HepG2 (cell line): Measurements from ENCODE around the gene GAS2L2. TPM values are rescaled to one million over a fixed set of nuclear protein-coding genes. Genes with fewer than 3 reads are reported as not detected.

Source experiments
- ATAC-seq: fragments of 200-7000 bp; cut with Tn5 transposase; 3 replicates; pipeline ENCODE4 v1.9.1; 2020; ENCODE audit warnings: mild to moderate bottlenecking, moderate library complexity
- BruUV-seq: library from RNA; stranded (reverse); fragments of 400-500 nt; replicated peaks from 2 replicates; lab custom pipeline; 2021; lab: Mats Ljungman, UMichigan
- CTCF ChIA-PET: fragments of 300-600 bp; formaldehyde crosslinking; extraction: SDS; loops from one replicate; lab custom pipeline; 2021; ENCODE audit warnings: low total read pairs, inconsistent platforms, low intra/inter-chr PET ratio; lab: Yijun Ruan, JAX
- POLR2A ChIA-PET: fragments of 350-600 bp; sonication (Branson Sonifier 250); formaldehyde crosslinking; loops from one replicate; lab custom pipeline; 2020; ENCODE audit warnings: antibody characterized with exemption, inconsistent platforms; lab: Yijun Ruan, JAX
- DNase-seq: peaks from one replicate; pipeline ENCODE4 v3.0.0-alpha.2; 2015; ENCODE audit warnings: low spot score
- FAIRE-seq: peaks from 3 replicates; lab custom pipeline; 2011; peaks lifted over from hg19 to GRCh38; lab: Jason Lieb, UNC
- H2AFZ ChIP-seq: one replicate; pipeline ENCODE4 v1.6.1; 2011; ENCODE audit warnings: low read length, inconsistent platforms
- H3K27ac ChIP-seq: fragments of 300-600 bp; 3 replicates; pipeline ENCODE4 v1.8.0; 2011; ENCODE audit warnings: mixed run types, mild to moderate bottlenecking, mixed read lengths, low read length, inconsistent platforms; ENCODE audit not compliant: insufficient read depth; ENCODE audit errors: extremely low read length
- H3K27me3 ChIP-seq, 2 experiments: fragments of 200-600 bp in 1 of 2; 2 replicates in 1 of 2; 3 replicates in 1 of 2; pipeline versions ENCODE4 v1.6.0 to v1.8.0; 2011; ENCODE audit warnings: low read length in 2 of 2, mild to moderate bottlenecking in 2 of 2, moderate library complexity in 2 of 2, inconsistent platforms in 1 of 2; ENCODE audit not compliant: insufficient read depth in 2 of 2, control insufficient read depth in 1 of 2
- H3K36me3 ChIP-seq, 2 experiments: fragments of 200-600 bp in 1 of 2; replicated peaks in 1 of 2; 2 replicates in 1 of 2; 3 replicates in 1 of 2; pipeline versions ENCODE4 v1.5.1 to v1.8.0; 2011; ENCODE audit warnings: low read length in 2 of 2, inconsistent platforms in 1 of 2; ENCODE audit not compliant: insufficient read depth in 2 of 2, control insufficient read depth in 1 of 2
- H3K4me1 ChIP-seq: 2 replicates; pipeline ENCODE4 v1.5.1; 2012; ENCODE audit warnings: low read length, inconsistent platforms; ENCODE audit not compliant: insufficient read depth
- H3K4me2 ChIP-seq: 2 replicates; pipeline ENCODE4 v1.6.0; 2011; ENCODE audit warnings: low read depth, low read length, inconsistent platforms
- H3K4me3 ChIP-seq, 3 experiments: fragments of 200-600 bp in 1 of 3; sonication (generic), shearing (Covaris generic) in 1 of 3; replicated peaks in 1 of 3; 2 replicates each; pipeline ENCODE4 v1.5.1; 2011 to 2016; ENCODE audit warnings: low read length in 3 of 3, inconsistent platforms in 2 of 3, low read depth in 2 of 3, mild to moderate bottlenecking in 2 of 3, control low read depth in 1 of 3, mixed read lengths in 1 of 3; ENCODE audit not compliant: insufficient read depth in 1 of 3
- H3K79me2 ChIP-seq: one replicate; pipeline ENCODE4 v1.6.1; 2011; ENCODE audit warnings: low read length, inconsistent platforms; ENCODE audit not compliant: insufficient read depth
- H3K9ac ChIP-seq: 2 replicates; pipeline ENCODE4 v1.6.0; 2011; ENCODE audit warnings: mild to moderate bottlenecking, low read depth, low read length, inconsistent platforms; ENCODE audit not compliant: insufficient read depth
- H3K9me3 ChIP-seq: 2 replicates; pipeline ENCODE4 v1.5.1; 2012; ENCODE audit warnings: mild to moderate bottlenecking, low read length
- H4K20me1 ChIP-seq: 2 replicates; pipeline ENCODE4 v1.6.0; 2011; ENCODE audit warnings: inconsistent platforms, mild to moderate bottlenecking, low read length, moderate library complexity; ENCODE audit not compliant: insufficient read depth
- ARNT ChIP-seq: fragments of 450-650 bp; IDR thresholded peaks from 2 replicates; pipeline ENCODE4 v1.6.1; 2017
- CC2D1A ChIP-seq: sonication (generic); formaldehyde crosslinking; IDR thresholded peaks from 2 replicates; pipeline ENCODE4 v1.8.1; 2023; ENCODE audit warnings: mild to moderate bottlenecking, missing genetic modification reagents
- JDP2 ChIP-seq: sonication (generic); formaldehyde crosslinking; IDR thresholded peaks from 2 replicates; pipeline ENCODE4 v1.8.1; 2022; ENCODE audit warnings: missing genetic modification reagents, borderline replicate concordance
- KAT7 ChIP-seq: IDR thresholded peaks from 2 replicates; pipeline ENCODE4 v1.6.1; 2018; ENCODE audit warnings: borderline replicate concordance, missing compliant biosample characterization
- KLF9 ChIP-seq: IDR thresholded peaks from 2 replicates; pipeline ENCODE4 v1.6.1; 2016; ENCODE audit warnings: low read depth
- MAFF ChIP-seq: IDR thresholded peaks from 2 replicates; pipeline ENCODE4 v1.6.1; 2011; ENCODE audit warnings: low read depth, low read length, improper control_type of control experiment
- RFX3 ChIP-seq: IDR thresholded peaks from 2 replicates; pipeline ENCODE4 v1.6.1; 2016; ENCODE audit warnings: missing biosample characterization, missing genetic modification reagents
- RFXAP ChIP-seq: sonication (generic); formaldehyde crosslinking; IDR thresholded peaks from 2 replicates; pipeline ENCODE4 v1.4.0; 2020; ENCODE audit warnings: missing genetic modification reagents, borderline replicate concordance
- RXRA ChIP-seq: sonication (generic); formaldehyde crosslinking; IDR thresholded peaks from 2 replicates; pipeline ENCODE4 v1.5.1; 2020; ENCODE audit warnings: missing genetic modification reagents
- SMC3 ChIP-seq: IDR thresholded peaks from 2 replicates; pipeline ENCODE4 v1.6.1; 2011; ENCODE audit warnings: low read length, improper control_type of control experiment
- SPEN ChIP-seq: sonication (generic); formaldehyde crosslinking; IDR thresholded peaks from 2 replicates; pipeline ENCODE4 v1.5.1; 2020; ENCODE audit warnings: low read depth, mild to moderate bottlenecking, missing genetic modification reagents
- TOPORS ChIP-seq: sonication (generic); formaldehyde crosslinking; IDR thresholded peaks from 2 replicates; pipeline ENCODE4 v1.8.0; 2023; ENCODE audit warnings: mild to moderate bottlenecking, missing genetic modification reagents
- ZNF232 ChIP-seq: sonication (generic); formaldehyde crosslinking; IDR thresholded peaks from 2 replicates; pipeline ENCODE4 v1.4.0; 2020; ENCODE audit warnings: missing genetic modification reagents, borderline replicate concordance
- ZNF432 ChIP-seq: sonication (generic); formaldehyde crosslinking; IDR thresholded peaks from 2 replicates; pipeline ENCODE4 v1.5.0; 2020; ENCODE audit warnings: missing genetic modification reagents, mild to moderate bottlenecking, borderline replicate concordance
- ZNF496 ChIP-seq: sonication (generic); formaldehyde crosslinking; IDR thresholded peaks from 2 replicates; pipeline ENCODE4 v1.8.1; 2023; ENCODE audit warnings: mild to moderate bottlenecking, moderate library complexity, missing genetic modification reagents; ENCODE audit not compliant: insufficient replicate concordance
- ZNF563 ChIP-seq: sonication (generic); formaldehyde crosslinking; IDR thresholded peaks from 2 replicates; pipeline ENCODE4 v1.8.0; 2022; ENCODE audit warnings: mild to moderate bottlenecking, moderate library complexity, missing genetic modification reagents
- ZNF720 ChIP-seq: sonication (generic); formaldehyde crosslinking; IDR thresholded peaks from 2 replicates; pipeline ENCODE4 v1.4.0; 2020; ENCODE audit warnings: missing genetic modification reagents
- WGBS: methylation state at CpG from one replicate; pipeline ENCODE4 v1.1.6; 2017; ENCODE audit warnings: low lambda C conversion rate; 5-methylcytosine and 5-hydroxymethylcytosine counted together
- in situ Hi-C: cut with HindIII; loops from 2 replicates; pipeline ENCODE4 v1.10.0; 2017; ENCODE audit warnings: low pct_unique_long_range_greater_than_20kb; ENCODE audit not compliant: extremely low pct_ligation_motif_present
- intact Hi-C: fragments of 100-400 bp; cut with micrococcal nuclease; formaldehyde crosslinking; loops from one replicate; pipeline ENCODE4 v1.10.0; 2022; ENCODE audit not compliant: unreplicated experiment
- polyA plus RNA-seq, 8 experiments: library from polyadenylated mRNA; depleted of rRNA in 3 of 8; stranded (reverse) in 7 of 8; unstranded in 1 of 8; fragments of >200 nt; fragmentation: Illumina TruSeq in 4 of 8; extraction: Trizol in 4 of 8; gene quantifications; 2 replicates each; pipeline versions ENCODE4 v1.2.1 to v1.2.3, GENCODE V29; 2011 to 2016; ENCODE audit warnings: low read depth in 4 of 8, missing spikeins in 1 of 8, mixed read lengths in 1 of 8; ENCODE audit not compliant: insufficient read depth in 1 of 8
- total RNA-seq, 5 experiments: library from RNA; depleted of rRNA; stranded (reverse); fragments of >200 nt; fragmentation: Illumina TruSeq; extraction: Trizol; gene quantifications; 2 replicates each; pipeline ENCODE4 v1.2.3, GENCODE V29; 2016; ENCODE audit warnings: low read depth in 1 of 5
- TF ChIP-seq, protein P1 (sequence below): sonication (generic); formaldehyde crosslinking; IDR thresholded peaks from 2 replicates; pipeline ENCODE4 v1.5.0; 2020; ENCODE audit warnings: missing genetic modification reagents, mild to moderate bottlenecking, borderline replicate concordance
- TF ChIP-seq, protein P2 (sequence below): conservative IDR thresholded peaks from 2 replicates; pipeline ENCODE4 v1.6.1; 2018; ENCODE audit warnings: missing genetic modification reagents
- TF ChIP-seq, protein P3 (sequence below): IDR thresholded peaks from 2 replicates; pipeline ENCODE4 v1.6.1; 2016

The GAS2L2 gene
- total and polyA plus RNA-seq, 2 of the 13 experiments (the other 11 are each of a cell fraction or from before 2014, with no cell fraction given) = not detected

DNA sequence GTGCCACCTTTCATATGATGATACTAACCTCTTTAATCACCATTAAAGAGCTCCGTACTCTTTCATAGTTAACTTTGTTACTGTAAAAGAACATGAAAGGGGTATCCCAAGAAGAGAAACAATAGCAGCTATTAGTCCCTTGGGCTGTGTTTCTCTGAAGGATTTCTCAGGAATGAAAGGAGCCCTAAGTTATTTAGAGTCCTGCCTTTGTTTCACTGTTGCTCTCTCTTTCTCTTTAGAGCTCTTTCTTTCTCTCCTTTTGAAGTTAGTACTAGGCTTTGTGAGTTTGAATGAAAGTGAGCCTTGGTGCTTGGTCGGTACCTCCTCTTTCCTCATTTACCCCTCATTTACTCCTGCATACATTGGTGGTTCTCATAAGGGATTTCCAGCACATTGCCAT is 42.1 kb downstream of the GAS2L2 start (continued):
- TF ChIP-seq, protein P1, sequence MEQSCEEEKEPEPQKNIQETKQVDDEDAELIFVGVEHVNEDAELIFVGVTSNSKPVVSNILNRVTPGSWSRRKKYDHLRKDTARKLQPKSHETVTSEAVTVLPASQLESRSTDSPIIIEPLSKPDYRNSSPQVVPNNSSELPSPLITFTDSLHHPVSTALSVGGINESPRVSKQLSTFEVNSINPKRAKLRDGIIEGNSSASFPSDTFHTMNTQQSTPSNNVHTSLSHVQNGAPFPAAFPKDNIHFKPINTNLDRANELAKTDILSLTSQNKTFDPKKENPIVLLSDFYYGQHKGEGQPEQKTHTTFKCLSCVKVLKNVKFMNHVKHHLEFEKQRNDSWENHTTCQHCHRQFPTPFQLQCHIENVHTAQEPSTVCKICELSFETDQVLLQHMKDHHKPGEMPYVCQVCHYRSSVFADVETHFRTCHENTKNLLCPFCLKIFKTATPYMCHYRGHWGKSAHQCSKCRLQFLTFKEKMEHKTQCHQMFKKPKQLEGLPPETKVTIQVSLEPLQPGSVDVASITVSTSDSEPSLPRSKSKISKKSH (CRISPR knock-in tag) = no peak

DNA sequence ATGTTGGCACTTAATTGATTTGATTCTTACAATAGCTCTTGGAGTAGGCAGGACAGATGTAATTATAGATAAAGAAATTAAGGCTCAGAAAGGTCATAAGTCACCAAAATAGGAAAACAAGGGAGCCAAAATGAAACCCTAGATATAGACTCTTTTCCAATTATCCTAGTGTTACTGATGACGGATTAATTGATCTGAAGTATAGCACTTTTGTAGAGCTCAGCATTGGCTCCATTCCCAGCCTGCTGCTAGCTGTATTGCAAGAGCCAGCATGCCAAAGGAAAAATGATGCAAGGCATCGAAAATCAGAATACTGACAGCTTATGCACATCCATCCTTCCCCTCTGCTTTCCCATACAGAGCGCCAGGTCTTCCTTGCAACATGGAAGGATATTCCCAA is 43.2 kb downstream of the GAS2L2 start:
- in situ Hi-C loops = loop anchor here (25.0 kb wide), 1 partner anchor 102 kb away; the partner anchor contains the start of gene TAF15
- POLR2A ChIA-PET = no interaction called here
- Histone ChIP-seq H3K4me1 (peaks cover 32% of the 10 kb centered on the region), H3K4me3 (no peak overlapping the region), H3K79me2 (no peaks in the 10 kb centered on the region), H4K20me1 (0 out of 2 replicates have a peak, but pooled peaks cover 4% of the 10 kb centered on the region), H3K9ac (no peak overlapping the region), H3K36me3 (peaks cover 4 to 27% of the 10 kb centered on the region in 2 experiments), H3K4me2 (no peak overlapping the region), H3K27me3 (no peaks in the 10 kb centered on the region), H3K9me3 (no peaks in the 10 kb centered on the region), H3K27ac (no peak overlapping the region), H2AFZ (no peak overlapping the region)
- intact Hi-C loops = no loop called here
- DNase-seq = no peak
- BruUV-seq = no TSS peak
- WGBS = 96% methylated on average over 3 of the region's 3 CpGs
- CTCF ChIA-PET = no interaction called here
- FAIRE-seq = no peak
- TF ChIP-seq ZNF232 (CRISPR knock-in tag) (no peak), RFXAP (no peak), ARNT (no peak), ZNF720 (CRISPR knock-in tag) (no peak), ZNF432 (CRISPR knock-in tag) (no peak), ZNF496 (CRISPR knock-in tag) (no peak), TOPORS (CRISPR knock-in tag) (no peak), CC2D1A (CRISPR knock-in tag) (no peak), RXRA (CRISPR knock-in tag) (no peak), SPEN (no peak), ZNF563 (CRISPR knock-in tag) (no peak), KLF9 (CRISPR knock-in tag) (no peak), RFX3 (CRISPR knock-in tag) (no peak), KAT7 (no peak), JDP2 (CRISPR knock-in tag) (no peak), MAFF (no peak), SMC3 (no peak)
- TF ChIP-seq, protein P2, sequence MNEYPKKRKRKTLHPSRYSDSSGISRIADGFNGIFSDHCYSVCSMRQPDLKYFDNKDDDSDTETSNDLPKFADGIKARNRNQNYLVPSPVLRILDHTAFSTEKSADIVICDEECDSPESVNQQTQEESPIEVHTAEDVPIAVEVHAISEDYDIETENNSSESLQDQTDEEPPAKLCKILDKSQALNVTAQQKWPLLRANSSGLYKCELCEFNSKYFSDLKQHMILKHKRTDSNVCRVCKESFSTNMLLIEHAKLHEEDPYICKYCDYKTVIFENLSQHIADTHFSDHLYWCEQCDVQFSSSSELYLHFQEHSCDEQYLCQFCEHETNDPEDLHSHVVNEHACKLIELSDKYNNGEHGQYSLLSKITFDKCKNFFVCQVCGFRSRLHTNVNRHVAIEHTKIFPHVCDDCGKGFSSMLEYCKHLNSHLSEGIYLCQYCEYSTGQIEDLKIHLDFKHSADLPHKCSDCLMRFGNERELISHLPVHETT (CRISPR knock-in tag) = no peak
- TF ChIP-seq, protein P3, sequence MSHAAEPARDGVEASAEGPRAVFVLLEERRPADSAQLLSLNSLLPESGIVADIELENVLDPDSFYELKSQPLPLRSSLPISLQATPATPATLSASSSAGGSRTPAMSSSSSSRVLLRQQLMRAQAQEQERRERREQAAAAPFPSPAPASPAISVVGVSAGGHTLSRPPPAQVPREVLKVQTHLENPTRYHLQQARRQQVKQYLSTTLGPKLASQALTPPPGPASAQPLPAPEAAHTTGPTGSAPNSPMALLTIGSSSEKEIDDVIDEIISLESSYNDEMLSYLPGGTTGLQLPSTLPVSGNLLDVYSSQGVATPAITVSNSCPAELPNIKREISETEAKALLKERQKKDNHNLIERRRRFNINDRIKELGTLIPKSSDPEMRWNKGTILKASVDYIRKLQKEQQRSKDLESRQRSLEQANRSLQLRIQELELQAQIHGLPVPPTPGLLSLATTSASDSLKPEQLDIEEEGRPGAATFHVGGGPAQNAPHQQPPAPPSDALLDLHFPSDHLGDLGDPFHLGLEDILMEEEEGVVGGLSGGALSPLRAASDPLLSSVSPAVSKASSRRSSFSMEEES = no peak
- ATAC-seq = no peak
